T-helper 1 cell treated with Interleukin-12 subunit alpha and Interleukin-12 subunit beta and Interleukin-4 antibody, amounts not matched to agents 30 μg/mL and 1 μg/mL, for 36 hours (primary cell): ENCODE measurements around the gene SLC22A15.
"Not testable (repeated sequence)": the region's sequence is repeated elsewhere in the genome, so short reads cannot be mapped to it uniquely, and the experiment has no call there.

Experiments used
- H3K27ac Mint-ChIP-seq: one replicate; pipeline ENCODE4 v1.8.0; 2021; ENCODE audit warnings: mild to moderate bottlenecking, mixed read lengths
- H3K27me3 Mint-ChIP-seq: one replicate; pipeline ENCODE4 v1.8.0; 2021; ENCODE audit warnings: low read depth, mixed read lengths
- H3K36me3 Mint-ChIP-seq: one replicate; pipeline ENCODE4 v1.8.0; 2021; ENCODE audit warnings: low read depth, mixed read lengths
- H3K4me1 Mint-ChIP-seq: one replicate; pipeline ENCODE4 v1.8.0; 2021; ENCODE audit warnings: low read depth, mixed read lengths
- H3K4me3 Mint-ChIP-seq: one replicate; pipeline ENCODE4 v1.8.0; 2021; ENCODE audit warnings: mild to moderate bottlenecking, moderate library complexity, mixed read lengths
- H3K9me3 Mint-ChIP-seq: one replicate; pipeline ENCODE4 v1.8.0; 2021; ENCODE audit warnings: mixed read lengths

The SLC22A15 gene

DNA sequence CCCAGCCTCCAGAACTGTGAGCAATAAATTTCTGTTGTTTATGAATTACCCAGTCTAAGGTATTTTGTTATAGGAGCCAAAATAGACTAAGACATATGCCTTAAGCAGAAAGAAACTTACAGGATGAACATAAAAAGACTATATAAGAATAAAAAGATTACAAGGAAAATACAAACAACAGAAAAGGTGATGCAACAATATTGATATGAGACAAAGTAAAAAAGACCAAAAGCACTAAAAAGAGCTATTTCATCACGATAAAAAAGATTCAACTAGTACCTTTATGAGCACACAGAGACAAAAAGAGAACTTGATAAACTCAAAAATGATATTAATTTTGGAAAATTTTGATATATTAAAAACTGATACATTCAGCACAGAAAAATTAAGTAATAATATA, 3.2 kb upstream of the SLC22A15 start:
- Mint-ChIP-seq H3K27ac (no peak overlapping the region), H3K4me3 (no peak overlapping the region), H3K36me3 (no peaks in the 10 kb centered on the region), H3K4me1 (peaks cover 7% of the 10 kb centered on the region), H3K9me3 (no peaks in the 10 kb centered on the region), H3K27me3 (peaks cover 59% of the 10 kb centered on the region)

DNA sequence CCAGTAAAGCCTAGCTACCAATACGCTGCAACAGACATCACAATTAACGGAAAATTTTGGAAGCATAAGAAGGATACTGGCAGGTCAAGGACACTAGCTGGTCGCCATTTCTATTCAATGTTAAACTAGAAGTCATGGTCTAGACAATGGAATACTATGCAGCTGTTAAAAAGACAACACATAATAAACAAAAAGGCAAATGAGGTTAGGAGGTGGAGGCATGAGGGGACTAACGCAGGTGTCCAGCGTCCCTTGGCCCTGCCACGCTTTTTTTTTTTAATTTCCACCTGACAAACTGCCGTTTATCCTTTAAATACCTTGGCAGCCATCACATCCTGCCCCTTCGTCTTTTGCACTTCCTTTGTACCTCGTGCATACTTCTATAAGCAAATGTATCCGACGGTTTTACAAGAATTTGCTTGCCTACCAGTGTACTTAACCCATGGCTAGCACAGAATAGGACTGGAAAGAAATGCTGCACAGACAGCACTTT, 698 bp upstream of the SLC22A15 start:
- H3K4me3 Mint-ChIP-seq = peak overlapping the region; percentile 87
- H3K4me1 Mint-ChIP-seq = peaks cover 7% of the 10 kb centered on the region
- no peaks in the 10 kb centered on the region for H3K9me3 Mint-ChIP-seq
- H3K36me3 Mint-ChIP-seq = no peaks in the 10 kb centered on the region
- peaks cover 64% of the 10 kb centered on the region for H3K27me3 Mint-ChIP-seq
- peak overlapping the region; percentile 31 for H3K27ac Mint-ChIP-seq

DNA sequence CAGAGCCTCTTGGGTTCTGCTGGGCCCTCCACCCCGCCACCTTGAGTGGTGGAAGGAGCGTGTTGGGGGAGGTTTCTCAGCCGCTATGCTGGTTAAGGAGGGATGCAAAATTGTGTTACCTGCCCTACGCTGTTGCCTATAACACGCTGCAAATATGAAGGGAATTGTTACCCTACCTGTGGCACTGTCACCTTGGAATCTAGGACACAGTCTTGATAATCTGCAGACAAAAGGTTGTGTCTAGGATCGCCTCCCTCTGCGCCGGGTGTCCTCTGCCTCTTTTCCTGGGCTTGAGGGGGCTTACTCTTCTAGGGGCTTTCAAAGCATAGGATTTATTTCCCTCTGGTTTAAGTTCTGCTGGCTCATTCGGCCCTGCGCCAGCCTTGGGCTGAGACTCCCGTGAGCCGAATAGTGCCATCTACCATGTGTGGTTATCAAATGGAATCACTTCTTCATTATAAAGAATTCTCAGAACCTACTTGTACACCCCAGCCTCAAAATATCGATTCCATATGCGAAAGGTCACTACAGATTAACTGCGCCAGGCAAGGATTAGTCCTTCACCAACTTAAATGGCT, 697 bp downstream of the SLC22A15 start:
- Mint-ChIP-seq H3K27me3 (peaks cover 73% of the 10 kb centered on the region), H3K36me3 (no peaks in the 10 kb centered on the region), H3K27ac (peak overlapping the region; percentile 31), H3K9me3 (no peaks in the 10 kb centered on the region), H3K4me1 (peaks cover 7% of the 10 kb centered on the region), H3K4me3 (peak overlapping the region; percentile 79)

DNA sequence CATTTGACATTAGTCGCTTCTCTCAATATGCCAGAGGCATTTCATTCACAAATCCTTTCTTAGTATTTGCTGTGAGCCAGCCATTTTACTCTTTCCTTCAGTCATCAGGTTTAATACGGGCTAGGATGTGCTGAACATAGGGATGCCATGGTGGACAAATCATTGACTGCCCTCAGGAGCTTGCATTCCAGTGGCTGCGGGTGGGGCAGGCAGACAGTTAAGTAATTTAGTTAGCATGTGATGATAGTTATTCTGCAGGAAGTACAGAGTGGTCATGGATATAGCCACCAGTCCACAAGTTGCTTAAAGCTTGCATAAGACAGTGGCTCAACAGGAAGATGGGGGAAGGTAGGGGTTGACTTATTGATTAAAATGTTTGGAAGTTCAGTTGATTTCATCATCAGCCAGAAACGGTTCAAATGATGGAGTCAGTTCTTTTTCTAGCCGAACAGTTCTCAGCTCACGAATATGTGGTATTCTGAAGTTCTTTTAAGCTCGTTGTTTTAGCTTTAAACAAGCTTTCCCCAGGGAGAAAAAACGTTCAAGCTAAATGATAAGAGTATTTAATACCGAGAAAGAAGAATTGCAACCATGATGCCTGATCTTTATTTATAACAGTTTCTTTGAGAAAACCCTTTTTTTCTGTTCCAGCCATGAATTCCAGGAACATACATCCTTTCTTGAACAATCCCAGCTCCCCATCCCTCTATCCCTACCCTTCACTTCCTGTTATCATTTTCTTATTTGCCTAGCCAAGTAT, 1.4 kb downstream of the SLC22A15 start:
- Mint-ChIP-seq H3K9me3 (no peaks in the 10 kb centered on the region), H3K4me3 (peak overlapping the region; percentile 79), H3K36me3 (no peaks in the 10 kb centered on the region), H3K4me1 (peaks cover 7% of the 10 kb centered on the region), H3K27me3 (peaks cover 67% of the 10 kb centered on the region), H3K27ac (no peak overlapping the region)

DNA sequence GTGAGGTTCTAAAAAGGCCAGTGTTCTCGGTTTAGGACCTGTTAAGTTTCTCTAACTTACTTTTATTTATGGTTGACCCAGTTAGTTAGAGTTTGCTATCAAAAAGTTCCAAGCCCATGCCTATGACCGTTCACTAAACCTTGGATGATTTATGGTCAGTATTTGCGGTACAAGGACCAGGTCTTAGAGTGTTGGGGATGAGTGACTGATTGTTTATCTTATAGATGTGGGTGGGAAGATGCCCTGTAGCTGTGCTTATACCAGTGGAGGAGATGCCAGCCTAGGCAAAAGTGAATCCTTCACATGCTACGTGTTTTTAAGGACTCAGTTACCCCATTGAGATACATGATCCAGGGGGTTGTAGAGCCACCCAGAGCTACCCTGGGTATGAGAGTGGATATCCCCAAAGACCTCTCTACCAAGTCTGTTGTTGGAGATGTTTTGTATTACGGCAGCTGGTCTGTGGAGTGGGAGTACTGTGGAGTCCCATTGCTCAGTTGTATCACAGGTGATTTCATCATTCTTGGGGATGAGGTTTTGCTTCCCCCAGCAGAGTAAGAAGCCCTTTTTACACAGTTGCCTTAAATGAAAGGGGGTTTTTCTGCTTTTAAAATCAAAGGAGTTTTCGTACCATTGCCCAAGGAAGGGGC, 2.1 kb downstream of the SLC22A15 start:
- Mint-ChIP-seq H3K4me3 (no peak overlapping the region), H3K4me1 (peaks cover 7% of the 10 kb centered on the region), H3K36me3 (no peaks in the 10 kb centered on the region), H3K27me3 (peaks cover 59% of the 10 kb centered on the region), H3K9me3 (no peaks in the 10 kb centered on the region), H3K27ac (no peak overlapping the region)

DNA sequence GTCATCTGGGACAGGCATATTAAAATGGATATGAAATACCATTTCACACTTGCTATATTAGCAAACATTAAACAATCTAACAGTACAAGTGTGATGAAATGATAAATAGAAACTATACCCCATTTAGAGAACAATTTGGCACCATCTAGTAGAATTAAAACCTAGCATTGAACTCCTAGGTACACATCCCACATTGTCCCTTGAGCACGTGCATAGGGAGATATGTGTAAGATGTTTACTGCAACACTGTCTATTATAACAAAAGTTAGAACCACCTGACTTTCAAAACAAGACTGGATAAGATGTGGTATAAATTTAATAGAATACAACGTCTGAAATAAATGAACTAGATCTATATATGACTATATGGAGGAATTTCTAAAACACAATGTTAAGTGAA, 3.8 kb downstream of the SLC22A15 start:
- Mint-ChIP-seq H3K36me3 (no peaks in the 10 kb centered on the region), H3K27ac (no peak overlapping the region), H3K9me3 (no peaks in the 10 kb centered on the region), H3K4me1 (peaks cover 7% of the 10 kb centered on the region), H3K27me3 (peaks cover 49% of the 10 kb centered on the region), H3K4me3 (no peak overlapping the region)

DNA sequence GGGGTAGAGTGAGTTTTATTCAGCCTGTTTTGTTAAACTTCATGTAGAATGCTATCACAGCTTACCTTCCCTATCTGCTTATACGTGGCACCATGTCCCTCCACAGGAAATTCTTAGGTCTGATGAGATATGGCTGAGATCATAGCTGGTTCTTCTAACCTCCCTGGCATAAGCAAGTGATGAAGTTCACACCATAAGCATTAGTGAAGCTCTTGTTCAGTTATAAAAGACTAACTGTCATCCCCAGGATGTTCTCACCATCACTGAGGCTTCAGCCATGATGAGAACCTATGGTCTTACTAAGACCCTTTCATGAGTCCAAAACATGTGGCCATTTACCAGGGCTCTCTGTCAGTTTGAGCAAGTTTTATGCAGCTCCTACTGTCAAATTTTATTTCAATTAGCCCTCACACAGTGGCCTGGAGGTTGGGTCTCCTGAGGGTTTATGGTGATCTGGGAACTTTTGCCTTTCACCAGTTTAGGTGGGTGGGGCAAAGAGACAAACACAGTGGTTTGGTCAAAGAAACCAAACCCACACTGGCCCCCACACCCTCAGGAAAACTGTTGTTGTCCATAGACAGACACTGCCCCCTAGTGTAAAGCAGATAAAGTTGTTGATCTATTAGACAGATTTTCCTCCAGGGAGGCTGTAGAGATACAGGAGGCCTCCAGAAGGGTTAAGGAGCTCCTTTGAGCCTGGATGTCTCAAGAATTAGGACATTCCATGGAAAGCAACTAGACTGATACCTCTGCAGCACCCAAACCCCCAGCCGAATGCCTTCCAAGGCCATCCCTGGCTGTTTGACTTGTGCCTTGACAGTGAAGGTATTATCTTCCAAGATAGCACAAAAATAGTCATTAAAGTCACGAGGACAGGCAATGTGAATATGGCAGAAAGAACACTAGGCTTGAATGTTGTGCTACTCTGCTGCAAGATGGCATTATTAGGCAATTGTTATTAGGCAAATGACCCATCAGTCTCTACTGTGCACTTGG, 5.0 kb downstream of the SLC22A15 start:
- H3K36me3 Mint-ChIP-seq = no peaks in the 10 kb centered on the region

DNA sequence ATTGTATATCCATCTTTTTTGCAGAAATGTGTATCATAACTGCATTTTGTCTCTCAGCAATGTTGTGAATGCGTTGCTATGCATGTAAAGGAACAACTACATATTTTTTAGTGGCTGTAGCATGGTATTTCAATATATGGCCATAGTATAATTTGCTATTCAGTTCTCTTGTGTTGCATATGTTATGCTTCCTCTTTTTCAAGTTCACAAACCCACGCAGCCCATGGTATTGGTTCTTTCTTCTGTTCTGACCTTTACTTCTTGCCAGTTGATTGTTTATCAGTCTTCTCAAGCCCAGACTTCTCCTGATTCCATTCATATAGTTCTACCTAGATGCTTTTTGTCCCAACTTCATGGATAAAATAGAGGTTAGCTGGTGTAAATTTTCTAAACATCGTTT, 6.1 kb downstream of the SLC22A15 start:
- Mint-ChIP-seq H3K27me3 (peaks cover 37% of the 10 kb centered on the region), H3K4me1 (no peaks in the 10 kb centered on the region), H3K4me3 (no peak overlapping the region), H3K36me3 (no peaks in the 10 kb centered on the region), H3K9me3 (no peaks in the 10 kb centered on the region), H3K27ac (no peak overlapping the region)

More for the DNA sequence above, 5.0 kb downstream of the SLC22A15 start:
- no peak overlapping the region for H3K27ac Mint-ChIP-seq
- H3K27me3 Mint-ChIP-seq = peaks cover 43% of the 10 kb centered on the region
- no peak overlapping the region for H3K4me3 Mint-ChIP-seq
- H3K4me1 Mint-ChIP-seq = peaks cover 3% of the 10 kb centered on the region
- no peaks in the 10 kb centered on the region for H3K9me3 Mint-ChIP-seq

DNA sequence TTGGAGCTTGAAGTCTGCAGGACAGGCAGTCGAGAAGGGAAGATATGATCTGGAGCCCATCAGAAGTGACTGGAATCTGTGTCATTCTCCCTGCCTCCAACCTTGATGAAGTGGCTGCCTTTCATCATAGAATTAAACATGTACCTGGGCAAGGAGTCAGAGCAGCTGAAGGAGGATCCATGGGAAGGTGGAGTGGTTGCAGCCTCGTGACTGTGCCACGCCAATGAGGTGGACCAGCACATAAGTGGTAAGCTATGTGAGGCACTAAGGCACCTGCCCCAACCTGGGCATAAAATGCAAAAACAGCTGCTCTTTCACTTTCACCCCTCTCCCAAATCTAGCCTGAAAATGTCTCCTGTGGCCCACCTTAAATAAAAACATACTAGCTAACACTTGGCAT, 7.3 kb downstream of the SLC22A15 start:
- Mint-ChIP-seq H3K9me3 (no peaks in the 10 kb centered on the region), H3K4me1 (no peaks in the 10 kb centered on the region), H3K27ac (no peak overlapping the region), H3K36me3 (no peaks in the 10 kb centered on the region), H3K4me3 (no peak overlapping the region), H3K27me3 (peaks cover 26% of the 10 kb centered on the region)

DNA sequence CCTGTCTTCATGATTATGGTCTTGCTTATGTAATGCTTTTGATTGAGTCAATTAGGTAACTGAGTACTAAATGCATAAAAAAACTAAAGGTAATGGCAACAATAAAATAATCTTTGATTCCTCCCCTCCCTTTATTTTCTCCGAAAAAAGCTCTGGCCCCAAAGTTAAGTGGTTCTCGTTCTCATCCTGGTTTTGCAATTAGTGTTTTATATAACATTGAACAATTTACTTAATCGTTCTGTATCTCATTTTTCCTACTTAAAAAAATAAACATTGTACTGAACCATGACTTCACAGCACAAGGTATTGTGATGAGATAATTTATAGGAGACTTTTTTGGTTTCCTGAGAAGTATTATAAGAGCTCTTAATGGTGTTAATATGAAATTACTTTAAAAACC, 11.3 kb downstream of the SLC22A15 start:
- no peaks in the 10 kb centered on the region for H3K4me1 Mint-ChIP-seq
- peaks cover 3% of the 10 kb centered on the region for H3K27me3 Mint-ChIP-seq
- no peak overlapping the region for H3K27ac Mint-ChIP-seq
- H3K36me3 Mint-ChIP-seq = no peaks in the 10 kb centered on the region
- H3K9me3 Mint-ChIP-seq = no peaks in the 10 kb centered on the region
- no peak overlapping the region for H3K4me3 Mint-ChIP-seq

DNA sequence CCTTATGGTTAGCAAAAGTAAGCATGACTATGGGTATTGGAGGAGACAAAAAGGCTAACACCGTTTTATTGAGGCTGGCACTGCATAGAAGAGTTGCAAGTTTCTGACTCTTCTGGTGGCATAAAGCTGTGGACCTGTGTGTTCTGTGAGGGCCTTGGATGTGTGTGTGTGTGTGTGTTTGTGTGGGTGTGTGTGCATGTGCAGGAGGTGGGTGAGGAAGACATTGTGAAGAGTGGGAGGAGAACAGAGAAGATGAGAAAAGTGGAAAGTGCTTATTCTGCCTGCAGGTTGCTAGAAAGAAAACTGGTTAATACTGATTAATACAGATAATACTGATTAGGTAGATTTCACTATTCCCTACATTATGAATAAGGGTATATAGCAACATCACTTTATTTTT, 12.6 kb downstream of the SLC22A15 start:
- H3K4me1 Mint-ChIP-seq = no peaks in the 10 kb centered on the region
- H3K9me3 Mint-ChIP-seq = no peaks in the 10 kb centered on the region
- H3K27ac Mint-ChIP-seq = no peak overlapping the region
- H3K27me3 Mint-ChIP-seq = peaks cover 3% of the 10 kb centered on the region
- H3K4me3 Mint-ChIP-seq = no peak overlapping the region
- no peaks in the 10 kb centered on the region for H3K36me3 Mint-ChIP-seq

DNA sequence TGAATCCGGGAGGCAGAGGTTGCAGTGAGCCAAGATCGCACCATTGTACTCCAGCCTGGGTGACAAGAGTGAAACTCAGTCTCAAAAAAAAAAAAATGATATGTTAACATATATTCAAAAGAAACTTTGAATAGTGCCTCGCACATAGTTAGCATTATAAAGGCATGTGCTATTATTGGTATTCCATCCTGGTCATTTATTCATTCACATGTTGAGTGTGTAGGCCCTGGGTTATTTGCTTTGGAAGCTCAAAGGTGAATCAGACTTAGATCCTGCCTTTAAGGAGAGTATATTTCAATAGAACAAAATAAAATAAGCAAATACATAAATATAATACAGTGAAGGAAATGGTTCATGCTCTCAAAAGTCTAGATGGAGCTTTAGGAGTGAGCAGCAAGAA, 13.4 kb downstream of the SLC22A15 start:
- H3K4me3 Mint-ChIP-seq = no peak overlapping the region
- no peaks in the 10 kb centered on the region for H3K4me1 Mint-ChIP-seq
- no peak overlapping the region for H3K27ac Mint-ChIP-seq
- no peaks in the 10 kb centered on the region for H3K36me3 Mint-ChIP-seq
- H3K27me3 Mint-ChIP-seq = peaks cover 3% of the 10 kb centered on the region
- H3K9me3 Mint-ChIP-seq = no peaks in the 10 kb centered on the region

DNA sequence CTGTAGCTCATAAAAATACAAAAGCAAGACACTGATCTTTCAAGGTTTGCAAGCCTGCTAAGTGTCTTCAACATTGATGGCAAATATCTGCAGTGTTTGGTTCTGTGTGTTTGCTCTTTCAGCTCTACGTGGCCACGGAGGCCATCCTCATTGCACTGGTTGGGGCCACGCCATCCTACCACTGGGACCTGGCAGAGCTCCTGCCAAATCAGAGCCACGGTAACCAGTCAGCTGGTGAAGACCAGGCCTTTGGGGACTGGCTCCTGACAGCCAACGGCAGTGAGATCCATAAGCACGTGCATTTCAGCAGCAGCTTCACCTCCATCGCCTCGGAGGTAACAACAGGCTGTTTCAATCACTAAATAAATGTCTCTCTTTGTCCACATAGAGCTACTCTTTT, 15.6 kb downstream of the SLC22A15 start:
- Mint-ChIP-seq H3K4me3 (no peak overlapping the region), H3K4me1 (no peaks in the 10 kb centered on the region), H3K36me3 (no peaks in the 10 kb centered on the region), H3K9me3 (no peaks in the 10 kb centered on the region), H3K27ac (no peak overlapping the region), H3K27me3 (peaks cover 3% of the 10 kb centered on the region)

DNA sequence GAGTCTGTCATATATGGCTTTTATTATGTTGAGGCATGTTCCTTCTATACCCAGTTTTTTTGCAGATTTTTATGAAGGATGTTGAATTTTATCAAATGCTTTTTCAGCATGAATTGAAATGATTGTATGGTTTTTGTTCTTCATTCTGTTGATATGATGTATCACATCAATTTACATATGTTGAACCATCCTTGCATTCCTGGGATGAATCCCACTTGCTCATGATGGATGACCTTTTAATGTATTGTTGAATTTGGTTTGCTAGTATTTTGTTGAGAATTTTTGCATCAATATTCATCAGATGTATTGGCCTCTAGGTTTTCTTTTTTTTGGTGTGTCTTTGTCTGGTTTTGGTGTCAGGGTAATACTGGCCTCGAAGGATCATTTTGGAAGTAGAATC, 21.6 kb downstream of the SLC22A15 start:
- H3K9me3 Mint-ChIP-seq = peaks cover 38% of the 10 kb centered on the region
- H3K27ac Mint-ChIP-seq, H3K4me3 Mint-ChIP-seq, H3K4me1 Mint-ChIP-seq, H3K36me3 Mint-ChIP-seq: not testable (repeated sequence)
- peaks cover 27% of the 10 kb centered on the region for H3K27me3 Mint-ChIP-seq
